H9 (cell line): Measurements from ENCODE around the gene UBAP1. TPM values are rescaled to one million over a fixed set of nuclear protein-coding genes. Genes with fewer than 3 reads are reported as not detected.

ENCODE experiments used
- DNase-seq: peaks from one replicate; pipeline ENCODE4 v3.0.0-alpha.2; 2017
- H2AFZ ChIP-seq: one replicate; pipeline ENCODE4 v1.6.1; 2013; ENCODE audit warnings: mild to moderate bottlenecking, low read length, control low read depth, moderate library complexity
- H2AK5ac ChIP-seq: 2 replicates; pipeline ENCODE4 v1.6.1; 2013; ENCODE audit warnings: low read length, control low read depth, mixed read lengths; ENCODE audit not compliant: insufficient read length
- H2BK120ac ChIP-seq: one replicate; pipeline ENCODE4 v1.6.1; 2013; ENCODE audit warnings: low read depth, mild to moderate bottlenecking, low read length, control low read depth, inconsistent platforms; ENCODE audit not compliant: poor library complexity, severe bottlenecking
- H2BK12ac ChIP-seq: 2 replicates; pipeline ENCODE4 v1.6.1; 2013; ENCODE audit warnings: low read length, control low read depth, mixed read lengths, low read depth; ENCODE audit not compliant: insufficient read length
- H2BK15ac ChIP-seq: 2 replicates; pipeline ENCODE4 v1.6.1; 2013; ENCODE audit warnings: low read depth, low read length, control low read depth
- H2BK20ac ChIP-seq: one replicate; pipeline ENCODE4 v1.6.1; 2013; ENCODE audit warnings: low read depth, mild to moderate bottlenecking, low read length, control low read depth, inconsistent platforms; ENCODE audit not compliant: poor library complexity, severe bottlenecking
- H2BK5ac ChIP-seq: 2 replicates; pipeline ENCODE4 v1.6.1; 2013; ENCODE audit warnings: low read length, control low read depth, mixed read lengths; ENCODE audit not compliant: insufficient read length
- H3K14ac ChIP-seq: 2 replicates; pipeline ENCODE4 v1.6.1; 2013; ENCODE audit warnings: low read length, control low read depth; ENCODE audit not compliant: insufficient read depth
- H3K18ac ChIP-seq: 2 replicates; pipeline ENCODE4 v1.6.1; 2013; ENCODE audit warnings: low read depth, mild to moderate bottlenecking, mixed read lengths, low read length, control low read depth; ENCODE audit not compliant: insufficient read length
- H3K23ac ChIP-seq: 2 replicates; pipeline ENCODE4 v1.6.1; 2013; ENCODE audit warnings: low read length, control low read depth, mixed read lengths, low read depth; ENCODE audit not compliant: insufficient read length
- H3K23me2 ChIP-seq: 2 replicates; pipeline ENCODE4 v1.6.1; 2013; ENCODE audit warnings: low read depth, mild to moderate bottlenecking, mixed read lengths, low read length, control low read depth; ENCODE audit not compliant: insufficient read length, poor library complexity, severe bottlenecking
- H3K27ac ChIP-seq: 2 replicates; pipeline ENCODE4 v1.5.1; 2013; ENCODE audit warnings: low read length, control low read depth, mixed read lengths, low read depth; ENCODE audit not compliant: insufficient read length
- H3K27me3 ChIP-seq: 2 replicates; pipeline ENCODE4 v1.6.1; 2013; ENCODE audit warnings: low read length, control low read depth, inconsistent platforms; ENCODE audit not compliant: insufficient read depth
- H3K4ac ChIP-seq: 2 replicates; pipeline ENCODE4 v1.6.1; 2013; ENCODE audit warnings: low read depth, mild to moderate bottlenecking, control low read depth, inconsistent platforms, low read length, moderate library complexity
- H3K4me1 ChIP-seq: 2 replicates; pipeline ENCODE4 v1.6.1; 2013; ENCODE audit warnings: low read length, control low read depth, inconsistent platforms; ENCODE audit not compliant: insufficient read depth
- H3K4me2 ChIP-seq: 2 replicates; pipeline ENCODE4 v1.6.1; 2013; ENCODE audit warnings: low read length, control low read depth, mixed read lengths; ENCODE audit not compliant: insufficient read length, insufficient read depth
- H3K56ac ChIP-seq: 2 replicates; pipeline ENCODE4 v1.6.1; 2013; ENCODE audit warnings: low read depth, mild to moderate bottlenecking, mixed read lengths, low read length, control low read depth; ENCODE audit not compliant: insufficient read length
- H3K79me1 ChIP-seq: 2 replicates; pipeline ENCODE4 v1.6.1; 2013; ENCODE audit warnings: low read depth, mild to moderate bottlenecking, moderate library complexity, low read length, control low read depth, inconsistent platforms; ENCODE audit not compliant: insufficient read depth, poor library complexity, severe bottlenecking
- H3K79me2 ChIP-seq: 2 replicates; pipeline ENCODE4 v1.6.1; 2013; ENCODE audit warnings: low read length, control low read depth, inconsistent platforms; ENCODE audit not compliant: insufficient read depth
- H3K9ac ChIP-seq: 2 replicates; pipeline ENCODE4 v1.6.1; 2013; ENCODE audit warnings: low read length, control low read depth, mixed read lengths; ENCODE audit not compliant: insufficient read length; ENCODE audit errors: extremely low read depth
- H3K9me3 ChIP-seq: one replicate; pipeline ENCODE4 v1.6.1; 2013; ENCODE audit warnings: low read depth, low read length, inconsistent platforms; ENCODE audit not compliant: control insufficient read depth
- H3T11ph ChIP-seq: one replicate; pipeline ENCODE4 v1.6.1; 2013; ENCODE audit warnings: mild to moderate bottlenecking, low read length, control low read depth, inconsistent platforms
- H4K20me1 ChIP-seq: one replicate; pipeline ENCODE4 v1.6.1; 2013; ENCODE audit not compliant: control insufficient read depth, insufficient read length, insufficient read depth
- H4K5ac ChIP-seq: 2 replicates; pipeline ENCODE4 v1.6.1; 2013; ENCODE audit warnings: low read depth, mild to moderate bottlenecking, mixed read lengths, low read length, control low read depth; ENCODE audit not compliant: insufficient read length
- H4K8ac ChIP-seq: replicated peaks from 2 replicates; pipeline ENCODE4 v1.6.1; 2013; ENCODE audit warnings: low read length, control low read depth, mixed read lengths, low read depth; ENCODE audit not compliant: insufficient read length
- H4K91ac ChIP-seq: 2 replicates; pipeline ENCODE4 v1.6.1; 2013; ENCODE audit warnings: low read depth, mild to moderate bottlenecking, moderate library complexity, mixed read lengths, low read length, control low read depth; ENCODE audit not compliant: insufficient read length
- H3K27ac Mint-ChIP-seq, 3 experiments: 2 replicates in 2 of 3; 3 replicates in 1 of 3; pipeline ENCODE4 v1.8.0; 2020 to 2021; ENCODE audit warnings: mixed read lengths in 3 of 3, mild to moderate bottlenecking in 1 of 3, moderate library complexity in 1 of 3
- H3K27me3 Mint-ChIP-seq: 2 replicates; pipeline ENCODE4 v1.8.0; 2021; ENCODE audit warnings: low read depth, mild to moderate bottlenecking, moderate library complexity, mixed read lengths
- H3K36me3 Mint-ChIP-seq, 3 experiments: 2 replicates in 2 of 3; 3 replicates in 1 of 3; pipeline ENCODE4 v1.8.0; 2020 to 2021; ENCODE audit warnings: low read depth in 3 of 3, mixed read lengths in 3 of 3; ENCODE audit not compliant: insufficient read depth in 1 of 3
- H3K4me1 Mint-ChIP-seq, 2 experiments: 2 replicates each; pipeline ENCODE4 v1.8.0; 2020; ENCODE audit warnings: mixed read lengths in 2 of 2
- H3K4me3 Mint-ChIP-seq, 2 experiments: 2 replicates in 1 of 2; 3 replicates in 1 of 2; pipeline ENCODE4 v1.8.0; 2020 to 2021; ENCODE audit warnings: mild to moderate bottlenecking in 2 of 2, mixed read lengths in 2 of 2, moderate library complexity in 1 of 2
- H3K9me3 Mint-ChIP-seq, 2 experiments: 2 replicates in 1 of 2; 3 replicates in 1 of 2; pipeline ENCODE4 v1.8.0; 2020; ENCODE audit warnings: mild to moderate bottlenecking in 2 of 2, mixed read lengths in 2 of 2, moderate library complexity in 1 of 2
- WGBS: extraction: QIAGEN DNeasy Blood & Tissue Kit; methylation state at CpG from one replicate; pipeline ENCODE4 v1.1.7; 2013; ENCODE audit warnings: missing lambda C conversion rate, low lambda C conversion rate, mixed read lengths; ENCODE audit not compliant: insufficient read length; ENCODE audit errors: extremely low coverage; 5-methylcytosine and 5-hydroxymethylcytosine counted together
- total RNA-seq: library from RNA; stranded (reverse); gene quantifications from 2 replicates; pipeline ENCODE4 v1.2.1, GENCODE V29; 2021
- TF ChIP-seq, protein P1 (sequence below): fragments of 200-600 bp; sonication (generic); conservative IDR thresholded peaks from 3 replicates; pipeline ENCODE4 v1.8.0; 2021; ENCODE audit warnings: antibody characterized with exemption, mild to moderate bottlenecking

Gene UBAP1
- total RNA-seq, 1 experiment from 2014 or later = 32.6 TPM

DNA sequence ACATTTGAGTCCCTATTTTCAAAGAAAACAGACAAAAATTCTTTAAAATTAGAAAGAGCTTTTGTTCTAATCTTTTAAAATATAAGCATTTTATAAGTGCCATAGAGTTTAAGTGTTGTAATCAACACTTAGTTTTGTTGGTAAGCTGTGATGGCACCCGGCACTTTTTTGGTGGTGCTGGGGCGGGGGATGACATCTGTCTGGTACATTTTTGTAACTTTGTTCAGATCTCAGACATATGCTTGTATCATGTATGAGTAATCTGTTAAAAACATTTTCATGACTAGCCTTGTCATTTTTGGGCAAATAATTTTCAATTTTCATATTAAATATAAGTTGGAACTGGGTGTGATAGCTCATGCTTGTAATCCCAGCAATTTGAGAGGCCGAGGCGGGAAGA lies 51.7 kb downstream of the UBAP1 start:
- Histone ChIP-seq H2BK12ac (no peak overlapping the region), H3K4me1 (no peaks in the 10 kb centered on the region), H4K91ac (no peak overlapping the region), H3T11ph (no peak overlapping the region), H3K23ac (no peak overlapping the region), H2AFZ (no peak overlapping the region), H3K56ac (no peak overlapping the region), H2BK20ac (no peak overlapping the region), H3K14ac (no peak overlapping the region), H4K20me1 (no peaks in the 10 kb centered on the region), H2BK15ac (no peak overlapping the region), H3K27ac (no peak overlapping the region), H4K5ac (no peak overlapping the region), H3K79me1 (no peaks in the 10 kb centered on the region), H4K8ac (no peak overlapping the region), H3K4ac (no peak overlapping the region), H3K27me3 (no peaks in the 10 kb centered on the region), H3K9ac (no peak overlapping the region), H3K9me3 (no peaks in the 10 kb centered on the region), H3K18ac (no peak overlapping the region), H2BK5ac (no peak overlapping the region), H2BK120ac (no peak overlapping the region), H2AK5ac (no peak overlapping the region), H3K23me2 (no peaks in the 10 kb centered on the region), H3K79me2 (no peaks in the 10 kb centered on the region), H3K4me2 (no peak overlapping the region)
- WGBS = no CpG with 5 or more reads among the region's 4 CpGs
- H3K4me3 Mint-ChIP-seq = no peak overlapping the region
- DNase-seq = no peak
- H3K36me3 Mint-ChIP-seq = peaks cover 0 to 4% (median 3%) of the 10 kb centered on the region in 3 experiments; a peak in 4 of 7 replicates
- TF ChIP-seq, protein P1, sequence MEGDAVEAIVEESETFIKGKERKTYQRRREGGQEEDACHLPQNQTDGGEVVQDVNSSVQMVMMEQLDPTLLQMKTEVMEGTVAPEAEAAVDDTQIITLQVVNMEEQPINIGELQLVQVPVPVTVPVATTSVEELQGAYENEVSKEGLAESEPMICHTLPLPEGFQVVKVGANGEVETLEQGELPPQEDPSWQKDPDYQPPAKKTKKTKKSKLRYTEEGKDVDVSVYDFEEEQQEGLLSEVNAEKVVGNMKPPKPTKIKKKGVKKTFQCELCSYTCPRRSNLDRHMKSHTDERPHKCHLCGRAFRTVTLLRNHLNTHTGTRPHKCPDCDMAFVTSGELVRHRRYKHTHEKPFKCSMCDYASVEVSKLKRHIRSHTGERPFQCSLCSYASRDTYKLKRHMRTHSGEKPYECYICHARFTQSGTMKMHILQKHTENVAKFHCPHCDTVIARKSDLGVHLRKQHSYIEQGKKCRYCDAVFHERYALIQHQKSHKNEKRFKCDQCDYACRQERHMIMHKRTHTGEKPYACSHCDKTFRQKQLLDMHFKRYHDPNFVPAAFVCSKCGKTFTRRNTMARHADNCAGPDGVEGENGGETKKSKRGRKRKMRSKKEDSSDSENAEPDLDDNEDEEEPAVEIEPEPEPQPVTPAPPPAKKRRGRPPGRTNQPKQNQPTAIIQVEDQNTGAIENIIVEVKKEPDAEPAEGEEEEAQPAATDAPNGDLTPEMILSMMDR = no peak
- no peak overlapping the region for H3K27ac Mint-ChIP-seq
- no peaks in the 10 kb centered on the region for H3K27me3 Mint-ChIP-seq
- H3K4me1 Mint-ChIP-seq = peaks cover 3 to 8% of the 10 kb centered on the region in 2 experiments; a peak in 3 of 4 replicates
- no peaks in the 10 kb centered on the region for H3K9me3 Mint-ChIP-seq
